Upper lobe of left lung (tissue), 4 donors: ENCODE data around the gene L1TD1.
"Not testable (repeated sequence)": the region's sequence is repeated elsewhere in the genome, so short reads cannot be mapped to it uniquely, and the experiment has no call there.

ENCODE experiments used
- EP300 ChIP-seq, 4 donors: sonication (generic); formaldehyde crosslinking; IDR thresholded peaks; one replicate each; pipeline ENCODE4 v1.5.1; 2017; ENCODE audit warnings: antibody characterized with exemption in 4 of 4, control low read depth in 2 of 4
- POLR2A ChIP-seq, 4 donors: fragments of 450-650 bp; IDR thresholded peaks; one replicate each; pipeline ENCODE4 v1.5.1; 2016 to 2017; ENCODE audit warnings: antibody characterized with exemption in 4 of 4, mild to moderate bottlenecking in 2 of 4
- TF ChIP-seq, protein P1 (sequence below), 6 experiments: fragments of 450-650 bp in 4 of 6; fragments of 200-600 bp in 2 of 6; sonication (generic) in 2 of 6; IDR thresholded peaks; one replicate each; pipeline ENCODE4 v1.5.1; 2016 to 2019; ENCODE audit warnings: antibody characterized with exemption in 6 of 6

DNA sequence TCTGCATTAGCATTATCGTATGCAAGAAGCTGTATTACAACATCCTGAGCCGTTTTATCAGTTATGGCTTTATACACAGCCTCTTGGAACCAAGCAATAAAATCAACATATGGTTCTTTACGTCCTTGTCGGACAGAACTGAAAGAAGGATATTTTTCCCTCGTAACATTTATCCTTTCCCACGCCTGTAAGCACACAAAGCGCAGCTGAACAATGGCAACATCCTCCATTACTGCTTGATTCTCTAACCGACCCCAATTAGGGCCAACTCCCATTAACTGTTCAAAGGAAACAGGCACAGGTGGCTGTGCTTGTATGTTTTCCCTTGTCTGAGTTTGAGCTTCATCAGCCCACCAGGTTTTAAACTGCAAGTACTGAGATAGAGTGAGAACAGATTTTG, 12.5 kb upstream of the L1TD1 start:
- TF ChIP-seq, protein P1, sequence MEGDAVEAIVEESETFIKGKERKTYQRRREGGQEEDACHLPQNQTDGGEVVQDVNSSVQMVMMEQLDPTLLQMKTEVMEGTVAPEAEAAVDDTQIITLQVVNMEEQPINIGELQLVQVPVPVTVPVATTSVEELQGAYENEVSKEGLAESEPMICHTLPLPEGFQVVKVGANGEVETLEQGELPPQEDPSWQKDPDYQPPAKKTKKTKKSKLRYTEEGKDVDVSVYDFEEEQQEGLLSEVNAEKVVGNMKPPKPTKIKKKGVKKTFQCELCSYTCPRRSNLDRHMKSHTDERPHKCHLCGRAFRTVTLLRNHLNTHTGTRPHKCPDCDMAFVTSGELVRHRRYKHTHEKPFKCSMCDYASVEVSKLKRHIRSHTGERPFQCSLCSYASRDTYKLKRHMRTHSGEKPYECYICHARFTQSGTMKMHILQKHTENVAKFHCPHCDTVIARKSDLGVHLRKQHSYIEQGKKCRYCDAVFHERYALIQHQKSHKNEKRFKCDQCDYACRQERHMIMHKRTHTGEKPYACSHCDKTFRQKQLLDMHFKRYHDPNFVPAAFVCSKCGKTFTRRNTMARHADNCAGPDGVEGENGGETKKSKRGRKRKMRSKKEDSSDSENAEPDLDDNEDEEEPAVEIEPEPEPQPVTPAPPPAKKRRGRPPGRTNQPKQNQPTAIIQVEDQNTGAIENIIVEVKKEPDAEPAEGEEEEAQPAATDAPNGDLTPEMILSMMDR (IDR thresholded peaks at IDR 0.05) = not testable (repeated sequence)
- not testable (repeated sequence) for TF ChIP-seq POLR2A, EP300 (IDR thresholded peaks at IDR 0.05)
